Pulmonary artery endothelial cell (primary cell): ENCODE data around the gene SNX27. TPM values are rescaled to one million over a fixed set of nuclear protein-coding genes. Genes with fewer than 3 reads are reported as not detected.
"Not testable (repeated sequence)": the region's sequence is repeated elsewhere in the genome, so short reads cannot be mapped to it uniquely, and the experiment has no call there.

Experiments
- DNase-seq: peaks from one replicate; pipeline ENCODE4 v3.0.0-alpha.2; 2011; ENCODE audit warnings: low read depth, low spot score
- total RNA-seq: library from RNA; depleted of rRNA; stranded (reverse); fragments of >200 nt; gene quantifications from 2 replicates; pipeline ENCODE4 v1.2.3, GENCODE V29; 2014

The SNX27 gene
- total RNA-seq, 1 donor from 2014 or later: 13.9 TPM

DNA sequence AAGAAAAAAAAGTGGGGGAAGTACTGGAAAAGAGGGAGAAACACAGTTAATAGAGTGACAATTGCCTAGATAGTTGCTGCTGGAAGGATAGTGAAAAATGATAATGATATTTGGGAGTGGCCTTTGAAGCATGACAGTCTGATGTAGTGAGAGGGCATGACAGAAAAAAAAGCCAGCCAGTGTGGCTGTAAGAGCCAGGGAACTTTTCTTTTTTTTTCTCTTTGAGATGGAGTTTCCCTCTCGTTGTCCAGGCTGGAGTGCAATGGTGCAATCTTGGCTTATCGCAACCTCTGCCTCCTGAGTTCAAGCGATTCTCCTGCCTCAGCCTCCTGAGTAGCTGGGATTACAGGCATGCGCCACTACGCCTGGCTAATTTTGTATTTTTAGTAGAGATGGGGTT is 9.3 kb upstream of the SNX27 start:
- not testable (repeated sequence) for DNase-seq

- no peak for DNase-seq
Measured at GRCh38 chr1:151604291-151604690, 7.6 kb upstream of the SNX27 start.

- DNase-seq: no peak
Measured at GRCh38 chr1:151606384-151606783, 5.5 kb upstream of the SNX27 start.

- DNase-seq: no peak
Measured at GRCh38 chr1:151606857-151607256, 5.0 kb upstream of the SNX27 start.

DNA sequence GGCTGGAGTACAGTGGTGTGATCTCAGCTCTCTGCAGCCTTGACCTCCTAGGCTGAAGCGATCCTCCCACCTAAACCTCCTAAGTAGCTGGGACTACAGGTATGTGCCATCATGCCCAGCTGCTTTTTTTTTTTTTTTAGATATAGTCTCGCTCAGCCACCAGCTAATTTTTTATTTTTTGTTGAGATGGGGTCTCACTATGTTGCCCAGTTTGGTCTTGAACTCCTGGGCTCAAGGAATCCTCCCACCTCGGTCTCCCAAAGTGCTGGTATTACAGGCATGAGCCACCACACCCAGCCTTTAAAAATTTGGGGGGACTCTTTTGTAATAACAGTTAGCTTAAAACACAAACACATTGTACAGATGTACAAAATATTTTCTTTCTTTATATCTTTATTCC is 1.7 kb upstream of the SNX27 start:
- DNase-seq: no peak

GRCh38 chr1:151611288-151611790 is 511 bp upstream of the SNX27 start:
- DNase-seq: no peak

DNA sequence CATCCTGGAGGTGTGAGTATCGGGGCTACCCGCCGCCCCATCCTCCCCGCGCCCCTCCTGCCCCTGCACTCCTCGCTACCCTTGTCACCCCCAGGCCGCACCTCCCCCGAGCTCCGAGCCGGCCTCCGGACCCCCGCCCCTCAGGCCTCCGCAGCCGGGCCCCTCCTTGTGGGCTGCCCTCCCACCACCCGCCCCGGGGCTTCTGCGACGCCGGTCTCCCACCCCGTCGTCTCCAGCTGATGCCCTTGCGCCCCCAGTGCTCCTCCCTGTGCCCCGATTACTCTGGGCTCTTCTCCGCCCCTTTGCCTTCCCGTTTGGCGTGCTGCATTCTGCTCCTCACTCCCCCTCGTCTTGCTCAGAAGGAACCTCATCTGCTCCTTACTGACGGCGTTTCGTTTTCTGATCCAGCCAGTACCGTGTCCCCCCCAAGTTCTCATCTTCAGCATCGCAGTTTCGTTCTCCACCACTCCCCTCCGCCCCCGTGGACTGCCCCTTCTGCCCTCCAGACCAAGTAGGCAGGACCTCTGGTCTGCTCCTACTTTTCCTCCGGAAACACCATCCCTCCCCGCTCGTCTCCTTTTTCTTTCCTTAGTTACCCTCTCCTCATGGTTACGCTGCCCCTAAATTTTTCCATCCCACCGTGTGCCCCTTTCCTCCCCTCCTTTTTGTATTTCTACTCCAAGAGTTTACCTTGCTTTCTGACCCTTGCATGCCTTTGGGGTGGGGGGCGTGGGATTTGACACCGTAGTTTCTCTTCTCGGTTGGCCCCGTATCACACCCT is 841 bp downstream of the SNX27 start:
- no peak for DNase-seq

DNA sequence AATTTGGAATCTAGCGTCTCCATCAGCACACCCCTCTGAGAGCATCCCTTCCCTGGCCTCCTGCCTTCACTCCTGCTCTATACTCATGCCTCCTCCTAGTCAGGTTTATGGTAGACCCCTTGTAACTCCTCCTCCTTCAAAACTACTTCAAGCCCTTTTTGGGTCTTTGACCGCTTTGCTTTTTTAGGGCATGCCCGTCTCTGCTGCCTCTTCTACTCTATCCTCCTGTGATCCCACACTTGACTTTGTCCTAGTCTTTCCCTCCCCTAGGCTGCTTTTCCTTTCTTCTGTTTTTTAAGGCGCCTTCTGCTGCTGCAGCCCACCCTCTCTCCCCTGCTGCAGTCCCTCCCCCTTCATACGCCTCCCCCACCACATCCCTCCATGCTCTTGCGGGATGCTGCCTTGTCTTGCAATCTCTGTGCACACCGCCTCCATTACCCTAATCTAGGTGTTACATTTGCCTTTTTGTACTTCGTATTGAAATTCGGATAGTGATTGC is 1.5 kb downstream of the SNX27 start:
- no peak for DNase-seq

GRCh38 chr1:151615711-151616504 is 4.1 kb downstream of the SNX27 start:
- no peak for DNase-seq

DNA sequence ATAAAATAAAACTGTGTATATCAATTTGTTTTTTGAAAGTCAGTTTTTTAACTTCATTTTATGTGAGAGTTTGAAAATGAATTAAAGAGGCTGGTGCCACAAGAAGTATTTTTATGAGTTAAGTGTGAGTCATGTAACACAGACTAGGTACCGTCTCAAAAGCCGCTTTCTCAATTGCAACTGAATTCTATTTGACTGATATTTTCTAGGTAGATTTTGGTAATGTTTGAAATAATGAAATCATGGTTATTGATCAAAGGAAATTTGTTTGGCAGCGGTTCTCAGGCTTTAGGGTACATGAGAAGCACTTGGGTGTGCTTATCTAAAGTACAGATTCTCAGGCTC is 4.6 kb downstream of the SNX27 start:
- DNase-seq: no peak

- DNase-seq: no peak
Measured at GRCh38 chr1:151618003-151618402, 6.2 kb downstream of the SNX27 start.

GRCh38 chr1:151618470-151618869 is 6.6 kb downstream of the SNX27 start:
- no peak for DNase-seq

- not testable (repeated sequence) for DNase-seq
Measured at GRCh38 chr1:151618996-151619395, 7.1 kb downstream of the SNX27 start.

DNA sequence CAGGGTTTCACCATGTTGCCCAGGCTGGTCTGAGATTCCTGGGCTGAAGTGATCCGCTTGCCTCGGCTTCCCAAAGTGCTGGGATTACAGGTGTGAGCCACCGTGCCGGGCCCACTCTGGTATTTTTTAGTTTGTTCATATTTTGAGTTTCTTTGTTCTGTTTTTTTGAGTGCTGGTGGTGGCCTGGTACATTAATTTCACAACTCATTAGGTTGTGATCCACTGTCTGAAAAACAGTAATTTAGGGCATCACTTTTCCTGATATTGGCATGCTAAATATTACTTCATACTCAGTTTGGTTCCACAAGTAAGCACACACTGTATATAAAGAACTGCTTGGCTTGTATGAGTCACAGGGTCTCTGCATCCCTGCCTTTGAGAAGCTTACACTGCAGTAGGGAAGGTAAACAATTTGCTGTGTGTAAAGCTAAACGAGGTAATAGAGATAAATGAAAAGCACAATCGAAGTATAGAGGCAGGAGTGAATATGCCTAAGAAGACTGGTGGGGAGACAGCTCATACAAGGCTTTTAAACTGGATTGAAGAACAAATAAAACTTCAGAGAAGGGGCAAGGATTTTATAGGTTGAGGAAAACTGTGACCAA is 7.7 kb downstream of the SNX27 start:
- DNase-seq: no peak

DNA sequence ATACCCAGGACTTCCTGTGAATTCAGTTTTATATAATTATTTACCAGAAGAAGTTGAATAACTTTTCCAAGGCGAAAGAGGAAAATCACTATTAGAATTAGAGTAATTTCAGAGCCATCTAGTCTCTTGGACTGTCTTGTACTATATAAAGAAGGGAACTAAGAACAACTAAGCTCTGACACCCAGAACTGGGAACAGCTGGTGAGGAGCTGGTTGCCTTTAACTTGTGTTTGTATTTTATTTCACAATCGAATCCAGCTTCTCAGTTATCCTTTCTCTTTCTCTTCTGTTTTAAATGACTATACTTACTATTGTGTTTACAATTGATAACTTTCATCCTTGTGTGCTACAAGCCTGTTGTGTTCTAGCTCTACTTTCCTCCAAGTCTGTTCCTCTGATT is 8.4 kb downstream of the SNX27 start:
- no peak for DNase-seq

GRCh38 chr1:151621351-151621750 is 9.5 kb downstream of the SNX27 start:
- DNase-seq: no peak

DNA sequence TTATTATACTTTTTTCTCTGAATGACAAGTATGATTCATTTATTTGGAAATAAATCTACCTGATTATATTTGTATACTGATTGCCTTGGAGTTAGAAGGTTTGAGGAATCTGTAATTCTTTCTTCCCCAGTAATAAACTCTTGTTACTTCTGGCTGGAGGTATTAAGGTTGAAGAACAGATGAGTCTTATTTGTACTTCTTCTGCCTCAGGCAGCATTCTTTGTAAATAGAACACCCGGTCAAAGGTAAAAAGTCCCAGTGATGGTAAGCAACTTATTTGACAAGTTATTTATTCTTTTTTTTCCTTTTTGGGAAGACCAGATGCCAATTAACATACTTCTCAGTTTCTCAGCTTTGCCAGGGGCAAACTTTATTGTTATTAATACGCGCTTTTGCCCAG is 12.9 kb downstream of the SNX27 start:
- DNase-seq: no peak

DNA sequence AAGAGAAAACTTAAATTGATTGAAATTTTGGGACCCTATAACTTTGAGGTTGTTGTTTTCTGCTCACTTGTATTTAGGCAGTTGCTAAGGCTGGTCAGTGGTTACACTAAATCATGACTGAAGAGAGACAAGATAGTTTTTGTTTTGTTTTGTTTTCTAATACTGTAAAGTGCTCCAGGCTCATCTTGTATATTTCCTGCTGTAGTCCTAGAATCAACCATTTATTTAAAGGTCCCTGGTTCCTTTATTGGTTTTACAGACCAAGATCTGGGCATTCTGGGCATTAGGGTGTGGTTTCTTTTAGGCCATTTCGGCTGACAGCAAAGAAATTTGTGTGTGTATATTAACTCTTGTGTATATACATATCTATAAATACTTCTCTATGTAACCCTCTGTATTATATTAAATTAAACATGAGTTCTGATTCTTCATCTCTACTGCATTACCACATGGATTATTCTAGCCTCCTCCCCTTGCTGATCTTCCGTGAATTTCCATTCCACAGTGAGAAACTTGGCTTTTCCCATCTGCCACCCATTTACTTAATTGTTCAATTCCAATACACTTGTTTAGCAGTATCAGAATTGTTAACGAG is 15.0 kb downstream of the SNX27 start:
- DNase-seq: no peak

- no peak for DNase-seq
Measured at GRCh38 chr1:151629278-151629677, 17.4 kb downstream of the SNX27 start.

DNA sequence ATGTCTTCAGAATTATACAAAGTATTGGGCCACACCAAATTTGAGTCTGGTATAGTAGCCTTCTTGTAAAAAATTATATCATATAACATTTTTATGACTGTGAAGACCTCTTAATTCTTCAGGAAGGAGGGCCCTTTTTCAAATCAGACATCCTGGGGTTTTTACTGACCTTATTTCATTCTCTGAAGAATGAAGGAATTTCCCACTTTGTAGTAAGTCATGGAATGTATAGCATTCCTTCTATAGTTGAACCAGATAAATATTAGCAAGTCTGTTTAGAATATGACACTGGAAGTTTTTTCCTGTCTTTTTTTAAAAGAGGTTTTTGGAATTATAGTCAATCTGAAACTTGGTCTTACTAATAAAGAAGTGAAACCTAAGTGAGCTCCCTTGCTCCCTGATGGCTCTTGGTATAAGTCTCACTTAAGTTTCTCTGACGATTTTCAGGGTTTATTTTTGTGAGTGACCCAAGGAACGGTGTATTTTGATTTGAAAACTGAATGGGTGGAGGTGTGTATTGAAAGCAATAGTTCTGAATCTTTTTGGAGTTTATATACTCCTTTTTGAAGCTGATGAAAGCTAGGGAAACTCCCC is 23.7 kb downstream of the SNX27 start:
- DNase-seq: no peak

- DNase-seq: no peak
Measured at GRCh38 chr1:151638074-151638775, 26.4 kb downstream of the SNX27 start.
